Measurements from ENCODE around the gene FRMD4A. TPM values are rescaled to one million over a fixed set of nuclear protein-coding genes. Genes with fewer than 3 reads are reported as not detected.

Gene FRMD4A
- total RNA-seq, 1 experiment from 2014 or later = 7.0 TPM

GRCh38 chr10:13690281-13690825 lies 640.4 kb downstream of the FRMD4A start:
- CTCF ChIA-PET = no interaction called here
- H3K36me3 Mint-ChIP-seq (ENCODE audit: insufficient read depth, unreplicated experiment) = peaks cover 5% of the 10 kb centered on the region
- no TSS peak for BruUV-seq (replicated peaks)
- no peak overlapping the region for H3K4me3 Mint-ChIP-seq (ENCODE audit: low read depth, unreplicated experiment)
- H3K4me1 Mint-ChIP-seq (ENCODE audit: low read depth, unreplicated experiment) = no peaks in the 10 kb centered on the region
- H3K27ac Mint-ChIP-seq (ENCODE audit: unreplicated experiment) = no peak overlapping the region
- no peak for TF ChIP-seq CTCF (IDR thresholded peaks at IDR 0.05; ENCODE audit: unreplicated experiment)
- H3K9me3 Mint-ChIP-seq (ENCODE audit: low read depth, unreplicated experiment) = no peaks in the 10 kb centered on the region
- DNase-seq = no peak
- intact Hi-C loops (cut with micrococcal nuclease; ENCODE audit: unreplicated experiment) = no loop called here
- H3K27me3 Mint-ChIP-seq (ENCODE audit: unreplicated experiment) = no peaks in the 10 kb centered on the region

GRCh38 chr10:13686331-13686752 lies 644.4 kb downstream of the FRMD4A start:
- DNase-seq = no peak
- H3K4me1 Mint-ChIP-seq (ENCODE audit: low read depth, unreplicated experiment) = peaks cover 6% of the 10 kb centered on the region
- no peak for TF ChIP-seq CTCF (IDR thresholded peaks at IDR 0.05; ENCODE audit: unreplicated experiment)
- H3K9me3 Mint-ChIP-seq (ENCODE audit: low read depth, unreplicated experiment) = no peaks in the 10 kb centered on the region
- BruUV-seq (replicated peaks) = no TSS peak
- H3K4me3 Mint-ChIP-seq (ENCODE audit: low read depth, unreplicated experiment) = no peak overlapping the region
- no peaks in the 10 kb centered on the region for H3K27me3 Mint-ChIP-seq (ENCODE audit: unreplicated experiment)
- H3K27ac Mint-ChIP-seq (ENCODE audit: unreplicated experiment) = no peak overlapping the region
- no peaks in the 10 kb centered on the region for H3K36me3 Mint-ChIP-seq (ENCODE audit: insufficient read depth, unreplicated experiment)
- CTCF ChIA-PET = no interaction called here
- intact Hi-C loops (cut with micrococcal nuclease; ENCODE audit: unreplicated experiment) = no loop called here

GRCh38 chr10:13685885-13686284 lies 644.8 kb downstream of the FRMD4A start:
- TF ChIP-seq CTCF (IDR thresholded peaks at IDR 0.05; ENCODE audit: unreplicated experiment) = no peak
- intact Hi-C loops (cut with micrococcal nuclease; ENCODE audit: unreplicated experiment) = no loop called here
- no TSS peak for BruUV-seq (replicated peaks)

GRCh38 chr10:13684806-13685482 lies 645.8 kb downstream of the FRMD4A start:
- BruUV-seq (replicated peaks) = no TSS peak
- H3K9me3 Mint-ChIP-seq (ENCODE audit: low read depth, unreplicated experiment) = no peaks in the 10 kb centered on the region
- no peak for TF ChIP-seq CTCF (IDR thresholded peaks at IDR 0.05; ENCODE audit: unreplicated experiment)
- DNase-seq = no peak
- H3K4me3 Mint-ChIP-seq (ENCODE audit: low read depth, unreplicated experiment) = no peak overlapping the region
- no peaks in the 10 kb centered on the region for H3K36me3 Mint-ChIP-seq (ENCODE audit: insufficient read depth, unreplicated experiment)
- H3K4me1 Mint-ChIP-seq (ENCODE audit: low read depth, unreplicated experiment) = peaks cover 9% of the 10 kb centered on the region
- H3K27ac Mint-ChIP-seq (ENCODE audit: unreplicated experiment) = no peak overlapping the region
- H3K27me3 Mint-ChIP-seq (ENCODE audit: unreplicated experiment) = no peaks in the 10 kb centered on the region
- intact Hi-C loops (cut with micrococcal nuclease; ENCODE audit: unreplicated experiment) = no loop called here
- CTCF ChIA-PET = no interaction called here

More at GRCh38 chr10:13685885-13686284, 644.8 kb downstream of the FRMD4A start:
- H3K27me3 Mint-ChIP-seq (ENCODE audit: unreplicated experiment) = no peaks in the 10 kb centered on the region
- peaks cover 9% of the 10 kb centered on the region for H3K4me1 Mint-ChIP-seq (ENCODE audit: low read depth, unreplicated experiment)
- CTCF ChIA-PET = no interaction called here
- no peaks in the 10 kb centered on the region for H3K36me3 Mint-ChIP-seq (ENCODE audit: insufficient read depth, unreplicated experiment)
- H3K27ac Mint-ChIP-seq (ENCODE audit: unreplicated experiment) = no peak overlapping the region
- no peak overlapping the region for H3K4me3 Mint-ChIP-seq (ENCODE audit: low read depth, unreplicated experiment)
- no peak for DNase-seq
- no peaks in the 10 kb centered on the region for H3K9me3 Mint-ChIP-seq (ENCODE audit: low read depth, unreplicated experiment)
